HCT116 (cell line): ENCODE results near the gene OR8J3.

Experiments used
- CTCF ChIP-seq, 3 experiments: fragments of 200-600 bp in 1 of 3; sonication (generic) in 1 of 3; IDR thresholded peaks in 2 of 3; conservative IDR thresholded peaks in 1 of 3; 2 replicates each; pipeline ENCODE4 v1.5.1; 2012 to 2017; ENCODE audit warnings: low read depth in 2 of 3, low read length in 2 of 3, antibody characterized with exemption in 1 of 3, borderline replicate concordance in 1 of 3, control low read depth in 1 of 3, mild to moderate bottlenecking in 1 of 3, mixed read lengths in 1 of 3, mixed run types in 1 of 3, moderate library complexity in 1 of 3; ENCODE audit not compliant: insufficient read depth in 1 of 3
- EZH2 ChIP-seq: fragments of 200-600 bp; sonication (generic); IDR thresholded peaks from 2 replicates; pipeline ENCODE4 v1.6.1; 2017; ENCODE audit warnings: antibody characterized with exemption, mixed run types
- POLR2A ChIP-seq: IDR thresholded peaks from 2 replicates; pipeline ENCODE4 v1.7.0; 2011; ENCODE audit warnings: borderline replicate concordance; ENCODE audit not compliant: insufficient read depth, insufficient read length; ENCODE audit errors: extremely low read depth
- YY1 ChIP-seq: IDR thresholded peaks from 2 replicates; pipeline ENCODE4 v1.6.1; 2011; ENCODE audit warnings: low read length, low read depth, moderate library complexity, mild to moderate bottlenecking; ENCODE audit not compliant: insufficient replicate concordance; ENCODE audit errors: extremely low read depth

DNA sequence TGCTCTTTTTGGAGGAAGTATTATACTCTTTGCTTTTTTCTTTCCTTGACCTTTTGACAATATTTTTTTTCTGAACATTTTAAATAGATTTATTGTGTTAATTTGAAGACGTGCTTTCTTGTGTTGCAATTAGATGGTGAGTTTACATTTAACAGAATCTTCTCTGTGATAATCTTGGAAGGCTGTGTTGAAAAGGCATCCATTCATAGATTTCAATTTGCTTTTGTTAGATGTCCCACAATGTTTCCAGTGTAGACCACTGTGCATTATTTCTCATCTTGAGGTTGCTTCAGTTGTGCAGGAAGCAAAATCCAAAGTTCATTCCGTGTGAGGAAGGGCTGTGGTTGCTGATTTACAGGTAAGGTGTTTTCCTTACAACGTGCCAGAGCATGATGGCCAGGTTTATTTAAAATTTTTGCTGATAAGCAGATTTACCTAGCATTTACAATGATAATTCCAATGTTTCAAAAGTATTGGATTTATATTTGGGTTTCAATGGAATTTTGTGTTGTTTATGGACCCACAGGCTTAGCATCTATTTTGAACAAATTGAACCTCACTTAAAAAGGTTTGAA lies 32.3 kb upstream of the OR8J3 start:
- no peak for TF ChIP-seq EZH2
- TF ChIP-seq CTCF (IDR thresholded peaks at IDR 0.05 in 2 of 3, conservative IDR thresholded peaks at IDR 0.05 in 1 of 3; ENCODE audit: borderline replicate concordance in 1 of 3, insufficient read depth in 1 of 3, low read depth in 2 of 3, low read length in 2 of 3), result no peak
- no peak for TF ChIP-seq YY1
- TF ChIP-seq POLR2A, result no peak
